Spleen (tissue), 11 donors: ENCODE data around the gene GRIP1. TPM values are rescaled to one million over a fixed set of nuclear protein-coding genes. Genes with fewer than 3 reads are reported as not detected.

Source experiments
- DNase-seq: peaks from one replicate; pipeline ENCODE4 v3.0.0-alpha.2; 2020
- H3K27ac ChIP-seq, 8 donors: fragments of 200-600 bp; sonication (generic) in 7 of 8; 1 replicate in 4 of 8; 2 replicates in 4 of 8; pipeline versions ENCODE4 v1.5.0 to v1.8.0; 2016 to 2021; ENCODE audit warnings: inconsistent platforms in 4 of 8, mild to moderate bottlenecking in 4 of 8, moderate library complexity in 1 of 8
- H3K27me3 ChIP-seq, 7 donors: fragments of 200-600 bp; sonication (generic) in 6 of 7; replicated peaks in 1 of 7; 1 replicate in 4 of 7; 2 replicates in 3 of 7; pipeline versions ENCODE4 v1.5.0 to v1.8.0; 2016 to 2021; ENCODE audit warnings: inconsistent platforms in 3 of 7, mild to moderate bottlenecking in 1 of 7
- H3K36me3 ChIP-seq, 6 donors: fragments of 200-600 bp; sonication (generic) in 5 of 6; 1 replicate in 4 of 6; 2 replicates in 2 of 6; pipeline versions ENCODE4 v1.5.0 to v1.8.0; 2016 to 2021; ENCODE audit warnings: inconsistent platforms in 2 of 6
- H3K4me1 ChIP-seq, 6 donors: fragments of 200-600 bp; sonication (generic) in 5 of 6; 1 replicate in 3 of 6; 2 replicates in 3 of 6; pipeline versions ENCODE4 v1.5.0 to v1.8.0; 2016 to 2021; ENCODE audit warnings: inconsistent platforms in 3 of 6
- H3K4me3 ChIP-seq, 8 donors: fragments of 200-600 bp; sonication (generic) in 7 of 8; 1 replicate in 4 of 8; 2 replicates in 4 of 8; pipeline versions ENCODE4 v1.5.0 to v1.8.0; 2016 to 2021; ENCODE audit warnings: inconsistent platforms in 4 of 8, mild to moderate bottlenecking in 4 of 8, moderate library complexity in 2 of 8
- H3K9me3 ChIP-seq, 8 donors: fragments of 200-600 bp; sonication (generic) in 7 of 8; 1 replicate in 4 of 8; 2 replicates in 4 of 8; pipeline versions ENCODE4 v1.5.0 to v1.8.0; 2016 to 2021; ENCODE audit warnings: inconsistent platforms in 4 of 8
- CTCF ChIP-seq, 11 experiments: fragments of 200-600 bp in 7 of 11; fragments of 450-650 bp in 4 of 11; sonication (generic) in 4 of 11; IDR thresholded peaks in 8 of 11; conservative IDR thresholded peaks in 3 of 11; 1 replicate in 7 of 11; 2 replicates in 4 of 11; pipeline versions ENCODE4 v1.4.0 to v1.8.0; 2016 to 2021; ENCODE audit warnings: antibody characterized with exemption in 11 of 11, inconsistent platforms in 4 of 11, mild to moderate bottlenecking in 1 of 11
- POLR2A ChIP-seq, 3 donors: fragments of 450-650 bp; IDR thresholded peaks; one replicate each; pipeline ENCODE4 v1.5.1; 2017; ENCODE audit warnings: antibody characterized with exemption in 3 of 3, mild to moderate bottlenecking in 1 of 3
- POLR2AphosphoS5 ChIP-seq, 3 donors: sonication (generic); formaldehyde crosslinking; IDR thresholded peaks; one replicate each; pipeline ENCODE4 v1.5.1; 2017; ENCODE audit warnings: antibody characterized with exemption in 3 of 3
- WGBS, 5 donors: extraction: QIAGEN DNeasy Blood & Tissue Kit in 3 of 5; methylation state at CpG; one replicate each; pipeline versions ENCODE4 v1.1.5 to v1.1.7; 2013 to 2018; 5-methylcytosine and 5-hydroxymethylcytosine counted together
- intact Hi-C: fragments of 100-400 bp; cut with DNase I; formaldehyde crosslinking; loops from one replicate; pipeline ENCODE4 v1.15.0; 2023; ENCODE audit warnings: low total_unique reads
- polyA plus RNA-seq, 3 donors: library from polyadenylated mRNA; stranded (reverse); fragments of 200-250 nt; gene quantifications; one replicate each; pipeline ENCODE4 v1.2.1, GENCODE V29; 2013
- total RNA-seq, 7 donors: library from RNA; depleted of rRNA in 3 of 7; stranded (reverse); fragments of >200 nt in 3 of 7; fragmentation: NEBNext Ultra II Directional in 4 of 7; extraction: Animal tissue kit (Norgen Biotek cat#: 25700) in 4 of 7; gene quantifications; one replicate each; pipeline versions ENCODE4 v1.1.0 to v1.2.1, GENCODE V29; 2016 to 2021
- donor health status: healthy with polysubstance abuse.
- donor health status: DM: no; HTN: no; CAD: no; lungs with moderate emphysema.
- donor health status: DM: no; HTN: no; CAD: no.
- donor health status: Bipolar disorder and iron deficiency.
- donor health status: healthy.
- donor health status: DM: no; HTN: no; CAD: no.
- donor health status: DM: yes; HTN: yes; CAD: no.

GRIP1 gene
- total and polyA plus RNA-seq, 10 donors: 0.35 to 15.2 (median 4.8) TPM

GRCh38 chr12:66666481-66666880 lies 12.4 kb downstream of the GRIP1 start:
- 79 to 93% (median 84%) methylated on average over 1 of the region's 1 CpG for WGBS, 5 donors
- H3K4me3 ChIP-seq: no peak overlapping the region
- DNase-seq: no peak
- H3K36me3 ChIP-seq: no peaks in the 10 kb centered on the region
- TF ChIP-seq CTCF (IDR thresholded peaks at IDR 0.05 in 8 of 11, conservative IDR thresholded peaks at IDR 0.05 in 3 of 11) (no peak), POLR2AphosphoS5 (IDR thresholded peaks at IDR 0.05) (no peak), POLR2A (IDR thresholded peaks at IDR 0.05) (no peak)
- H3K27ac ChIP-seq: no peak overlapping the region
- no peaks in the 10 kb centered on the region for H3K9me3 ChIP-seq
- H3K4me1 ChIP-seq: peaks cover 9 to 33% (median 17%) of the 10 kb centered on the region in 6 donors
- no peaks in the 10 kb centered on the region for H3K27me3 ChIP-seq
- intact Hi-C loops: no loop called here

- Histone ChIP-seq H3K36me3 (no peaks in the 10 kb centered on the region), H3K4me1 (peaks cover 9 to 39% (median 19%) of the 10 kb centered on the region in 6 donors), H3K4me3 (no peak overlapping the region), H3K27me3 (no peaks in the 10 kb centered on the region), H3K27ac (no peak overlapping the region), H3K9me3 (no peaks in the 10 kb centered on the region)
- intact Hi-C loops: no loop called here
- 88 to 97% (median 93%) methylated on average over 3 of the region's 3 CpGs for WGBS, 5 donors
- TF ChIP-seq CTCF (IDR thresholded peaks at IDR 0.05 in 8 of 11, conservative IDR thresholded peaks at IDR 0.05 in 3 of 11): no peak
- TF ChIP-seq POLR2AphosphoS5 (IDR thresholded peaks at IDR 0.05): no peak
- no peak for TF ChIP-seq POLR2A (IDR thresholded peaks at IDR 0.05)
- DNase-seq: no peak
These were observed 13.4 kb downstream of the GRIP1 start for GRCh38 chr12:66665435-66665985.

GRCh38 chr12:66664076-66664475 lies 14.8 kb downstream of the GRIP1 start:
- Histone ChIP-seq H3K36me3 (no peaks in the 10 kb centered on the region), H3K27me3 (no peaks in the 10 kb centered on the region), H3K4me3 (no peak overlapping the region), H3K4me1 (peaks cover 9 to 39% (median 19%) of the 10 kb centered on the region in 6 donors), H3K9me3 (no peaks in the 10 kb centered on the region), H3K27ac (no peak overlapping the region)
- 74 to 94% (median 84%) methylated on average over 1 of the region's 1 CpG for WGBS, 5 donors
- no peak for TF ChIP-seq CTCF (IDR thresholded peaks at IDR 0.05 in 8 of 11, conservative IDR thresholded peaks at IDR 0.05 in 3 of 11)
- no peak for TF ChIP-seq POLR2AphosphoS5 (IDR thresholded peaks at IDR 0.05)
- TF ChIP-seq POLR2A (IDR thresholded peaks at IDR 0.05): no peak
- DNase-seq: no peak
- intact Hi-C loops: no loop called here

- no peak overlapping the region for H3K27ac ChIP-seq
- intact Hi-C loops: no loop called here
- no peak for TF ChIP-seq CTCF (IDR thresholded peaks at IDR 0.05 in 8 of 11, conservative IDR thresholded peaks at IDR 0.05 in 3 of 11)
- no peak for TF ChIP-seq POLR2AphosphoS5 (IDR thresholded peaks at IDR 0.05)
- TF ChIP-seq POLR2A (IDR thresholded peaks at IDR 0.05): no peak
- H3K9me3 ChIP-seq: no peaks in the 10 kb centered on the region
- H3K4me1 ChIP-seq: peaks cover 9 to 39% (median 19%) of the 10 kb centered on the region in 6 donors
- no peak for DNase-seq
- H3K27me3 ChIP-seq: no peaks in the 10 kb centered on the region
- WGBS, 5 donors: 88 to 91% (median 90%) methylated on average over 5 of the region's 5 CpGs
- no peaks in the 10 kb centered on the region for H3K36me3 ChIP-seq
- H3K4me3 ChIP-seq: no peak overlapping the region
These were observed 15.3 kb downstream of the GRIP1 start for GRCh38 chr12:66663611-66664010.
